Ramos (cell line): ENCODE results near the gene ATOH7.

ENCODE experiments used
- in situ Hi-C: fragments of 300-500 bp; cut with MboI; formaldehyde crosslinking; loops from one replicate; pipeline ENCODE4 v1.14.3; 2022; ENCODE audit warnings: low sequenced_read_pairs; ENCODE audit not compliant: unreplicated experiment

Gene ATOH7

DNA sequence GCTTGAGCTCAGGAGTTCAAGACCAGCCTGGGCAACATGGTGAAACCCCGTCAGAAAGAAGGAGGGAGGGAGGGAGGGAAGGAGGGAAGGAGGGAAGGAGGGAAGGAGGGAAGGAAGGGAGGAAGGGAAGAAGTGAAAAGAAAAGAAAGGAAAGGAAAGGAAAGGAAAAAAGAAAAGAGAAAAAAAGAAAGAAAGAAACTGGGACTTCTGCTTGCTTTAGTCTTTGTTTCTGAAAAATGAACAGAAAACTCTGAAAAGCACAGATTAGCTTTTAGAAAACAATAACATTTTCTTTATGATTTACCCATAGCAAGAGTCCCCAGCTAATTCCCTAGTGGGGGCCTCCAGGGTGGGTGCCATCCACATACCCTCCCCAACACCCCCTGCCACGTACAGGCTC, 46.8 kb downstream of the ATOH7 start:
- in situ Hi-C loops: no loop called here

DNA sequence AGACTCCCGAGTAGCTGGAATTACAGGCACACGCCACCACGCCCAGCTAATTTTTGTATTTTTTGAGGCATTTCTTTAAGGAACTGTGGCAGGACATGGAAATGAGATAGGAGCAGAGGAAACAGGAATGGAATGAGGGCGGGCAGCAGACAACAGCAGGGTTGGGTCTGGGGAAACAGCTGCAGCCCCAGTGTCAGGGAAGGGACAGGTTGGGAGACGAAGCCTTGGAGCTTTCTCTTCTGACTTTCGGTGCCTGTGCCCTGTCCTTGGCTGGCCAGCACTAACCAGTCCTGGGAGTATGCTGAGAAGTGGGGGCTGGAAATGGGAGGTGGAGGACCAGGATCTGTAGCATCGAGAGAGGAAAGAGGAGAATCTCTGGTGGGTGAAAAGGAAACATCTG, 47.4 kb downstream of the ATOH7 start:
- in situ Hi-C loops: no loop called here
